Ishikawa (cell line): ENCODE data around the gene GANC.

Experiments
- CEBPB ChIP-seq: IDR thresholded peaks from 2 replicates; pipeline ENCODE4 v1.6.1; 2012
- CREB1 ChIP-seq: IDR thresholded peaks from 2 replicates; pipeline ENCODE4 v1.6.1; 2012; ENCODE audit warnings: low read depth
- EGR1 ChIP-seq: IDR thresholded peaks from 2 replicates; pipeline ENCODE4 v1.6.1; 2012
- EP300 ChIP-seq: IDR thresholded peaks from 2 replicates; pipeline ENCODE4 v1.6.1; 2012; ENCODE audit warnings: borderline replicate concordance
- FOXM1 ChIP-seq: IDR thresholded peaks from 2 replicates; pipeline ENCODE4 v1.6.1; 2012; ENCODE audit warnings: low read depth, borderline replicate concordance
- NFIC ChIP-seq: IDR thresholded peaks from 2 replicates; pipeline ENCODE4 v1.6.1; 2012
- RAD21 ChIP-seq: IDR thresholded peaks from 2 replicates; pipeline ENCODE4 v1.6.1; 2012; ENCODE audit warnings: low read depth
- TAF1 ChIP-seq: IDR thresholded peaks from 2 replicates; pipeline ENCODE4 v1.6.1; 2012; ENCODE audit warnings: low read depth, mild to moderate bottlenecking
- TCF12 ChIP-seq: IDR thresholded peaks from 2 replicates; pipeline ENCODE4 v1.6.1; 2012; ENCODE audit warnings: low read depth
- TEAD4 ChIP-seq: IDR thresholded peaks from 2 replicates; pipeline ENCODE4 v1.6.1; 2012
- YY1 ChIP-seq: IDR thresholded peaks from 2 replicates; pipeline ENCODE4 v1.6.1; 2012; ENCODE audit warnings: low read depth
- ZBTB7A ChIP-seq: IDR thresholded peaks from 2 replicates; pipeline ENCODE4 v1.6.1; 2012; ENCODE audit warnings: low read depth
- TF ChIP-seq, protein P1 (sequence below): IDR thresholded peaks from 2 replicates; pipeline ENCODE4 v1.6.1; 2012
- TF ChIP-seq, protein P2 (sequence below): IDR thresholded peaks from 2 replicates; pipeline ENCODE4 v1.6.1; 2012; ENCODE audit warnings: low read depth, mild to moderate bottlenecking
- TF ChIP-seq, protein P3 (sequence below): IDR thresholded peaks from 2 replicates; pipeline ENCODE4 v1.6.1; 2012

Gene GANC

DNA sequence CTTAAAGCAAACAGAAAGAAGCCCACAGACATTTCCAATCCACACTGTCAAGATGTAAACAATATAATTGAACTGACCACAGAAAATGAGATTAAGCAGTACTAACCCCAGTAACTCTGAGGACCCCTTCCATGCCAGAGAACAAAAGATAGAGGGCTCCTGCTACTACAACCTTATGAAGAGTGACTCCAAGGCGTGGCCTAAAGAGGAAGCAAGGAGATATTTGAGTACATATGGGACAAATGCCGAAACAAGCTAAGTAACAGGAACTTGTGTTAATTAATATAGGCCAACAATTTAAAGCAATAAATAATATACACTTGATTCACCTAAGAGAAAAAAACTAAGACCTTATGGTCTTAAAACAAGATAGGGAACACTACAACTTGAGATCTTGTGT, 39.9 kb upstream of the GANC start:
- TF ChIP-seq TAF1 (no peak), EGR1 (no peak), TCF12 (no peak), CEBPB (no peak), YY1 (no peak), FOXM1 (no peak), RAD21 (no peak), ZBTB7A (no peak), EP300 (no peak), TEAD4 (no peak), NFIC (no peak), CREB1 (no peak)
- TF ChIP-seq, protein P1, sequence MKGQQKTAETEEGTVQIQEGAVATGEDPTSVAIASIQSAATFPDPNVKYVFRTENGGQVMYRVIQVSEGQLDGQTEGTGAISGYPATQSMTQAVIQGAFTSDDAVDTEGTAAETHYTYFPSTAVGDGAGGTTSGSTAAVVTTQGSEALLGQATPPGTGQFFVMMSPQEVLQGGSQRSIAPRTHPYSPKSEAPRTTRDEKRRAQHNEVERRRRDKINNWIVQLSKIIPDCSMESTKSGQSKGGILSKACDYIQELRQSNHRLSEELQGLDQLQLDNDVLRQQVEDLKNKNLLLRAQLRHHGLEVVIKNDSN: no peak
- TF ChIP-seq, protein P2, sequence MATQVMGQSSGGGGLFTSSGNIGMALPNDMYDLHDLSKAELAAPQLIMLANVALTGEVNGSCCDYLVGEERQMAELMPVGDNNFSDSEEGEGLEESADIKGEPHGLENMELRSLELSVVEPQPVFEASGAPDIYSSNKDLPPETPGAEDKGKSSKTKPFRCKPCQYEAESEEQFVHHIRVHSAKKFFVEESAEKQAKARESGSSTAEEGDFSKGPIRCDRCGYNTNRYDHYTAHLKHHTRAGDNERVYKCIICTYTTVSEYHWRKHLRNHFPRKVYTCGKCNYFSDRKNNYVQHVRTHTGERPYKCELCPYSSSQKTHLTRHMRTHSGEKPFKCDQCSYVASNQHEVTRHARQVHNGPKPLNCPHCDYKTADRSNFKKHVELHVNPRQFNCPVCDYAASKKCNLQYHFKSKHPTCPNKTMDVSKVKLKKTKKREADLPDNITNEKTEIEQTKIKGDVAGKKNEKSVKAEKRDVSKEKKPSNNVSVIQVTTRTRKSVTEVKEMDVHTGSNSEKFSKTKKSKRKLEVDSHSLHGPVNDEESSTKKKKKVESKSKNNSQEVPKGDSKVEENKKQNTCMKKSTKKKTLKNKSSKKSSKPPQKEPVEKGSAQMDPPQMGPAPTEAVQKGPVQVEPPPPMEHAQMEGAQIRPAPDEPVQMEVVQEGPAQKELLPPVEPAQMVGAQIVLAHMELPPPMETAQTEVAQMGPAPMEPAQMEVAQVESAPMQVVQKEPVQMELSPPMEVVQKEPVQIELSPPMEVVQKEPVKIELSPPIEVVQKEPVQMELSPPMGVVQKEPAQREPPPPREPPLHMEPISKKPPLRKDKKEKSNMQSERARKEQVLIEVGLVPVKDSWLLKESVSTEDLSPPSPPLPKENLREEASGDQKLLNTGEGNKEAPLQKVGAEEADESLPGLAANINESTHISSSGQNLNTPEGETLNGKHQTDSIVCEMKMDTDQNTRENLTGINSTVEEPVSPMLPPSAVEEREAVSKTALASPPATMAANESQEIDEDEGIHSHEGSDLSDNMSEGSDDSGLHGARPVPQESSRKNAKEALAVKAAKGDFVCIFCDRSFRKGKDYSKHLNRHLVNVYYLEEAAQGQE: no peak
- TF ChIP-seq, protein P3, sequence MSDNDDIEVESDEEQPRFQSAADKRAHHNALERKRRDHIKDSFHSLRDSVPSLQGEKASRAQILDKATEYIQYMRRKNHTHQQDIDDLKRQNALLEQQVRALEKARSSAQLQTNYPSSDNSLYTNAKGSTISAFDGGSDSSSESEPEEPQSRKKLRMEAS: no peak

DNA sequence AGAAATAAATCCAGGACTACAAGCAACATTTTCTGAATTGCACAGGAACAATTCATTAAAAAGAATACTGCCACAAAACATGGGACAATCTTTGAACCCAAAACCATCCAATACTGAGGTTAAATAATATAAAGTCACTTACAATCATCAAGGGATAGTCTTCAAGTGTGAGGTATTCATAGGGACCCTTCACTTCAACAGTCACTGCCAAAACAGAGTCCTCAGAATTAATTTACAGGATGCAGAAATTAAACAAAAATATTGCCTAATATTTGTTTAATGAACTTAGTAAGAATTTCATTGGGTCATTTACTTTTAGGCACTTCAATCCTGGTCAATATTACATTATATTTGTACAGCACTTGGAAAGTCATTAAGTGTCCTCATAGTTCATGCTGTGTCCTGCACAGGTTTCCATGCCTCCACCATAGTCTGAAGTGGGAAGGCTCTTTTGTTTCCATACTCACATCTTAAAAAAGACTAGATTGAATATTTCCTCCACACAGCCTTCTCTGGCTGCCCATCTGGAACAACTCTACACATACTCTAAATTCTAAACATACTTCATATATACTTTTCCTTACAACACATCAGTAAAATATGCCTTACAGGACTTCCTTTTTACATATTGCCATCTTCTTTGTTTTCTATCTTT, 33.3 kb upstream of the GANC start:
- TF ChIP-seq TEAD4: no peak
- TF ChIP-seq, protein P3: no peak
- TF ChIP-seq TCF12: no peak
- TF ChIP-seq TAF1: no peak
- no peak for TF ChIP-seq EGR1
- no peak for TF ChIP-seq CREB1
- no peak for TF ChIP-seq RAD21
- TF ChIP-seq NFIC: no peak
- no peak for TF ChIP-seq YY1
- TF ChIP-seq CEBPB: no peak
- no peak for TF ChIP-seq ZBTB7A

- TF ChIP-seq CREB1 (no peak), RAD21 (no peak), FOXM1 (no peak), YY1 (no peak), EGR1 (no peak)
- TF ChIP-seq, protein P3: no peak
- TF ChIP-seq, protein P2: no peak
These were observed 32.2 kb upstream of the GANC start for GRCh38 chr15:42240823-42241222.

- TF ChIP-seq TCF12: no peak
- TF ChIP-seq, protein P1: no peak
- TF ChIP-seq EGR1: no peak
- no peak for TF ChIP-seq NFIC
- TF ChIP-seq RAD21: no peak
- no peak for TF ChIP-seq EP300
- TF ChIP-seq CEBPB: no peak
- TF ChIP-seq YY1: no peak
- no peak for TF ChIP-seq TAF1
- TF ChIP-seq CREB1: no peak
- TF ChIP-seq ZBTB7A: no peak
These were observed 19.7 kb upstream of the GANC start for GRCh38 chr15:42253300-42253699.

DNA sequence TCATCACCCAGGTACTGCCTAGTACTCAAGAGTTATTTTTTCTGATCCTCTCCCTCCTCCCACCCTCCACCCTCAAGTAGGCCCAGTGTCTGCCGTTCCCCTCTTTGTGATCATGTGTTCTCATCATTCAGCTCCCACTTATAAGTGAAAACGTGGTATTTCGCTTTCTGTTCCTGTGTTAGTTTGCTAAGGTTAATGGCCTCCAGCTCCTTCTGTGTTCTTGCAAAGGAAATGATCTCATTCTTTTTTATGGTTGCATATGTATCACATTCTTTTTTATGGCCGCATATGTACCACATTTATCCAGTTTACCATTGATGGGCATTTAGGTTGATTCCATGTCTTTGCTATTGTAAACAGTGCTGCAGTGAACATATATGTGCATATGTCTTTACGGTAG, 8.2 kb upstream of the GANC start:
- TF ChIP-seq, protein P1: no peak
- TF ChIP-seq EGR1 (no peak), CEBPB (no peak), NFIC (no peak), ZBTB7A (no peak), EP300 (no peak), RAD21 (no peak), YY1 (no peak), TEAD4 (no peak), TAF1 (no peak), FOXM1 (no peak)
- TF ChIP-seq, protein P3: no peak
- TF ChIP-seq, protein P2: no peak
